GM18499 (cell line): ENCODE results near the gene NSD1.
"Not testable (repeated sequence)": the region's sequence is repeated elsewhere in the genome, so short reads cannot be mapped to it uniquely, and the experiment has no call there.

Source experiments
- ATAC-seq: cut with Tn5 transposase; IDR thresholded peaks from one replicate; pipeline ENCODE4 v1.9.1; 2021; ENCODE audit warnings: moderate number of reproducible peaks; ENCODE audit not compliant: insufficient read depth, unreplicated experiment

The NSD1 gene

DNA sequence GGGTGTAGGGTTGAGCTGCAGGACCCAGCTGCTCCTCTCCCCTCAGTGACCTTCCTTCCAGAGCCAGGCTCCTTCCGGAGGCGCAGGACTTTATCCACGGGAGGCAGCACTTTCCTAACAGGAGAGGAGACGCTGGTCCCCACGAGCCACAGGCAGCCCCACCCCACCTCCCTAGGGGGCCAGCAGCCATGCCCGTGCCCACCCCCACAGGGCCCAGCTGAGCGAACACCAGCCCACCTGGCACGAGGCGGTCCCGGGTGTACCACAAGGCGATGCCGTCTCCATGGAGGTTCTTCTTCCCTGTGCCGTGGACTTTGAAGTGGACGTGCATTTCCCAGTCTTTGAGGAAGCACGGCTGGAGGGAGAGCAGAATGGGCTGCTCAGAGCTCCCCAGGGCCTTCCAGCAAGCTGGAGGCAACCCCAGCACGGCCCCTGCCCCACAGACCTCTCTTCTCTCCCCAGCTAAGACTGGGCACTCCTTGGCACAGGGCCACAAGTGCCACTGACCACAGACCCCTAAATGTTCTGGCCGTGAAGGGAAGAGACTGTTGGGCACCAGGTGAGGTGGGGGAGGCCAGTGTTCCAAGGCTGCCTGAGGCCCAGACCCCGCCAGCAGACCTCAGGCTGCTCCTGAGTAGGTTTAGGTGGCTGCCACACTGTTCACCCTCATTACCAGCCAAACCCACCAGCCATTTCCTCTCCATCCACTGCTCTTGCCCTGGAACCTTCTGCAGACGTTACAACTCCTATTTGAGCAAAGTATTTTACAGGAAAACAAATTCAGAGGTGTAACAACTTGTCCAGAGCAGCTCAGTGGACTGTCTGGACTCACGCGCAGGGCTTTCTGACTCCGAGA lies 204.9 kb downstream of the NSD1 start:
- no peak for ATAC-seq

DNA sequence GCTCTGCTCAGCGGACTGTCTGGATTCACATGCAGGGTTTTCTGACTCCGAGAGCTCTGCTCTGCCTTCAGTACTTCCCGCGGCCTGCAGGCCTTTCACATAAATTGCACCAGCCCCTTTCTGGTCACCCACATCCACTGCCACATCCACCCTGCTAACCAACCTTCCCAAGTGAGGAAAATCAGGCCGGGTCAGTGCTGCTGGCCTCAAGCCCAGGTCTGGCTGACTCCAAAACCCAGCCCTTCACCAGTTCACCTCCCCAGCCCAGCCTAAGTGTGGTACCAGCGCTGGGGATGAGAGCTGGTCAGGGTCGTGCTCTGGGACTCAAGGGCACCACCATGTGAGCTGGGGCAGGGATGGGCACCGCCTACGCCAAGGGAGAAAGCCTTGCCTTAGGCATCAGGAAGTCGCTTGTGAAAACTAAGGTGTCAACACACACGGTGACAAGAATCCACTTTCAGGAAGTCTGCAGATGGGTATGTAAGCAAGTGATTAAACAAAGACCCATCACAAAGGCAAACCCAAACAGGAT lies 205.6 kb downstream of the NSD1 start:
- no peak for ATAC-seq

DNA sequence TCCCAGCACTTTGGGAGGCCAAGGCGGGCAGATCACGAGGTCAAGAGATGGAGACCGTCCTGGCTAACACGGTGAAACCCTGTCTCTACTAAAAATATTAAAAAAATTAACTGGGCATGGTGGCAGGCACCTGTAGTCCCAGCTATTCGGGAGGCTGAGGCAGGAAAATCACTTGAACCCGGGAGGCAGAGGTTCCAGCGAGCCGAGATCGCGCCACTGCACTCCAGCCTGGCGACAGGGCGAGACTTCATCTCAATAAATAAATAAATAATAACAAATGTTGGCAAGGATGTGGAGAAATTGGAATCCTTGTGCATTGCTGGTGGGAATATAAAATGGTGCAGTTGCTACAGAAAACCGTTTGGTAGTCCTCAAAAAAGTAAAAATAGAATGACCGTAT lies 209.4 kb downstream of the NSD1 start:
- not testable (repeated sequence) for ATAC-seq

DNA sequence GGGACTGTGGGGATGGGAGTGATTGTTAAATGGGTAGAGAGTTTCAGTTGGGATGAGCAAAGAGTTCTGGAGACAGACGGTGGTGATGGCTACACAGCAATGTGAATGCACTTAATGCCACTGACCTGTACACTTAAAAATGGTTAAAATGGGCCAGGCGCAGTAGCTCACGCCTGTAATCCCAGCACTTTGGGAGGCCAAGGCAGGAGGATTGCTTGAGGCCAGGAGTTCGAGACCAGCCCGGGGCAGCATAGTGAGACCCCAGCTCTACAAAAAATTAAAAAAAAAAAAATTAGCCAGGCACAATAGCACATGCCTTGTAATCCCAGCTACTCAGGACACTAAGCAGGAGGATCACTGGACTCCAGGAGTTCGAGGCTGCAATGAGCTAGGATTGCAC lies 210.2 kb downstream of the NSD1 start:
- ATAC-seq: no peak

DNA sequence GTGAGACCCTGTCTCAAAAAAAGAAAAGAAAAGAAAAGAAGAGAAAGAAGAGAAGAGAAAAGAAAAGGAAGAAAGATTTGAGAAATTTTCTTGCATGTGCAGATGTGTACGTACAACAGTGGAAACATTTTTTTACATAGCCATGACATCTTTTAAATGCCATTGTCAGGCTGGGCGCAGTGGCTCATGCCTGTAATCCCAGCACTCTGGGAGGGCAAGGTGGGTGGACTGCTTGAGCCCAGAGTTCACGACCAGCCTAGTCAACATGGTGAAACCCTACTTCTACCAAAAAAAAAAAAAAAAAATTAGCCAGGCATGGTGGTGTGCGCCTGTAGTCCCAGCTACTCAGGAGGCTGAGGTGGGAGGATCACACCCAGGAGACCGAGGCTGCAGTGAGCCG lies 211.3 kb downstream of the NSD1 start:
- no peak for ATAC-seq

DNA sequence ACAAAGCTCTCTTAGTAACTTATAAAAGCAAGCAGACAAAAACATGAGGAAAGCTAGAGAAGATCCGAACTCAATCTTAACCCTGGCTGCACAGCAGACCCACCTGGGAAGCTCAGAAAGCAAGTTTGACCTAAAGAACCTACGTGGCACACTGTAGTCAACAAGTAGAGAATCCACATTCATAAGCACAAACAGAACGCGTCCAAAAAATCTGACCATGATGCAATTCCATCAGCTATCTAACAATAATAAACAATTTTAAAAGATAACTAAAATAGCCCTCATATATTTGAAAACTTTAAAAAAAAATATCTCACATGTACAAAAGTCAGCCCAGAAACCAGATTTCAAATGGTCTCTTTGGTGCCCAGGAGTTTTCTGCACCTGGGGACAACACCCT lies 213.2 kb downstream of the NSD1 start:
- no peak for ATAC-seq

DNA sequence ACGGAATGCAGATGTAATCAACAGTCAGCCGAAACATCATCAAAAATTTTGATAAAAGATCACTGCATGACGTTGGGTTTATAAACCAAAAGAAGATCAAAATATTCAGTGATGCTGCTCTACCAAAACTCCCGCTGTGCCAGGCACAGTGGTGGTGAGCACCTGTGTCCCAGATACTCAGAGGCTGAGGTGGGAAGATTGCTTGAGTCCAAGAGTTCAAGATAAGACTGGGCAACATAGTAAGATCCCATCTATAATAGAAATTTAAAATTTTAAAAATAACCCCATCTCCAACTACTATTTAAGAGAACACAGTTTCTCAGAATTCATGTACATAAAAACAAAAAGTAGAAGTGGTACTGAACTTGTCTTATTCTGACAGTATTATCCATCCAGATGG lies 214.1 kb downstream of the NSD1 start:
- ATAC-seq: no peak

DNA sequence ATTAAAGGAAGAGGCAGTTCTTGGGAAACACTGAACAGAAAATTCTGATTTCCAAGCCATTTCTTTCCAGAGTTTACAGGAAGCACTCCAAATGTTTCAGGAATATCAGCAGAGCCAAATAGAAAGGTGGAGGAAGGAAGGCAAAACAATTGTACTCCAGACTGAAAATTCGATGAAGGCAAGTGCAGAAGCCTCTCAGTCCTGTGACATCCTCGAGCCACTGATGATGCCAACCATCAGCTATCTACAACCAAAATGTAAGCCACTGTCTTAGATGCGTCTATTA lies 215.7 kb downstream of the NSD1 start:
- no peak for ATAC-seq

DNA sequence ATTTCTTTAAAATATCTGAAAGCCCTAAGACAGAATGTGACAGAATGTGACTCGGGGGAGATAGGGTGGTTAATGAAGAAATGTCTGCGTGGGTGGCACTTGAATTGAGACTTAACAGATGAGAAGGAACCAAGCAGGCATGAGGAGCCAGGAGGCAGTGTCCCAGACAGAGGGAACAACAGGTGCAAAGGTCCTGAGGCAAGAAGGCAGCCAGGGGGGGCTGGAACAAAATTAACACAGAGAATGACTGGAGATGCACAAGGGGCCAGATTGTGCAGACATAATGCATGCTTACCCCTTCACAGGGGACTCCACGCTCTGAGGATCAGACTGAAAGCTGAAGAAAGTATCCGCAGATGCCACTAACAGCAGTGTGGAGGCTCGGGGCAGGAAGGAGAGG lies 216.2 kb downstream of the NSD1 start:
- ATAC-seq: no peak
